OCI-LY3 (cell line): Measurements from ENCODE around the gene THBS2.

Experiments
- H2AFZ ChIP-seq: fragments of 200-600, 300-600 bp; shearing (Covaris generic); 2 replicates; pipeline ENCODE4 v1.6.0; 2014; ENCODE audit warnings: antibody characterized with exemption, low read depth, low read length
- H3K27ac ChIP-seq: fragments of 200-600, 300-600 bp; sonication (generic); 2 replicates; pipeline ENCODE4 v1.5.1; 2014; ENCODE audit warnings: mild to moderate bottlenecking, low read length, moderate library complexity, mixed read lengths
- H3K27me3 ChIP-seq: fragments of 200-600, 300-600 bp; sonication (generic); 2 replicates; pipeline ENCODE4 v1.6.1; 2014; ENCODE audit warnings: low read depth, low read length, mixed read lengths
- H3K36me3 ChIP-seq: fragments of 200-600, 300-600 bp; sonication (generic); replicated peaks from 2 replicates; pipeline ENCODE3; 2014; ENCODE audit warnings: low read depth, low read length, mixed read lengths
- H3K4me1 ChIP-seq: fragments of 300-600, 200-600 bp; sonication (generic); 2 replicates; pipeline ENCODE4 v1.6.1; 2014; ENCODE audit warnings: low read length, mixed read lengths
- H3K4me2 ChIP-seq: fragments of 200-600, 300-600 bp; sonication (generic); 2 replicates; pipeline ENCODE4 v1.6.1; 2014; ENCODE audit warnings: low read length, mixed read lengths
- H3K4me3 ChIP-seq: fragments of 300-600, 200-600 bp; sonication (generic); 2 replicates; pipeline ENCODE4 v1.5.1; 2014; ENCODE audit warnings: antibody characterized with exemption, mild to moderate bottlenecking, low read length, moderate library complexity
- H3K79me2 ChIP-seq: fragments of 300-600, 200-600 bp; shearing (Covaris generic); 2 replicates; pipeline ENCODE4 v1.6.1; 2014; ENCODE audit warnings: mild to moderate bottlenecking, low read length, mixed read lengths
- H3K9ac ChIP-seq: fragments of 300-600, 200-600 bp; shearing (Covaris generic); 2 replicates; pipeline ENCODE4 v1.6.0; 2014; ENCODE audit warnings: mild to moderate bottlenecking, low read length, moderate library complexity
- H3K9me3 ChIP-seq: fragments of 200-600, 300-600 bp; shearing (Covaris generic); 2 replicates; pipeline ENCODE4 v1.6.1; 2014; ENCODE audit warnings: low read length, mixed read lengths; ENCODE audit not compliant: insufficient read depth
- H4K20me1 ChIP-seq: fragments of 200-600, 300-600 bp; sonication (generic); 2 replicates; pipeline ENCODE4 v1.6.1; 2016; ENCODE audit warnings: low read length, mixed read lengths; ENCODE audit not compliant: insufficient read depth
- EZH2phosphoT487 ChIP-seq: fragments of 200-600 bp; shearing (Covaris generic); IDR thresholded peaks from 2 replicates; pipeline ENCODE4 v1.6.1; 2018; ENCODE audit warnings: antibody characterized with exemption, mixed run types, low read depth
- TF ChIP-seq, protein P1 (sequence below): fragments of 200-600, 300-600 bp; sonication (generic); IDR thresholded peaks from 2 replicates; pipeline ENCODE4 v1.5.1; 2014; ENCODE audit warnings: antibody characterized with exemption, low read length, low read depth

The THBS2 gene

DNA sequence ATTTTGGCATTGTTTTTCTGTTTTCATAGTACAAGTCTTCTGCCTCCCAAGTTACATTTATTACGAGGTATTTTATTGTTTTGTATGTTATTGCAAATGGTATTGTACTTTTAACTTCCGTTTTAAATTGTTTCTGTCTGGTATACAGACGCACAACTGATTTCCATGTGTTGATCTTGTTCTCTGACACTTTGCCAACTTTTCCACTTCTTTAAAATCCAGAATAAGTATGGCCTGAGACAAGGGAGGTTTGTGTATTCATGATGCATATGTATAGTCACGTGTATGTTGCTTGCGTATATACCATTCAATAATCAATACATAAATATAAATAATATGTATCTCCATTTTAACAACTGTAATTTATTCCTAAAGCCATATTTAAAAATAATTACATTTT lies 41.2 kb downstream of the THBS2 start:
- peak overlapping the region; percentile 69 for H3K4me3 ChIP-seq

DNA sequence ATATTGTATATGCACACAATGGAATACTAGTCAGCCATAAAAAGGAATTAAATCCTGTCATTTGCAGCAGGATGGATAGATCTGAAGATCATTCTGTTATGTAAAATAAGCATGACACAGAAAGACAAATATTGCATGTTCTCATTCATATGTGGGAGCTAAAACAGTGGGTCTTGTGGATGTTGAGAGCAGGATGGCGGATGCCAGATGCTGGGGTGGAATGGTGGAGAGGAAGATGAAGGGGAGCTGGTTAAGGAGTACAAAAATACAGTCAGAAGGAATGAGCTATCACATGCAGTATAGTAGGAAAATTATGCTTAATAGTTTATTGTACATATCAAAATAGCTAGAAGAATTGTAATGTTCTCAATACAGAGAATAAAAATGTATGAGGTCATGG lies 41.8 kb downstream of the THBS2 start:
- Histone ChIP-seq H3K9me3 (no peaks in the 10 kb centered on the region), H3K9ac (no peak overlapping the region), H3K36me3 (no peaks in the 10 kb centered on the region), H2AFZ (no peak overlapping the region), H4K20me1 (no peaks in the 10 kb centered on the region), H3K4me3 (no peak overlapping the region), H3K27me3 (no peaks in the 10 kb centered on the region), H3K4me1 (peaks cover 8% of the 10 kb centered on the region; the same call in 1 of the 2 replicates), H3K27ac (no peak overlapping the region), H3K4me2 (no peak overlapping the region), H3K79me2 (no peaks in the 10 kb centered on the region)
- no peak for TF ChIP-seq EZH2phosphoT487
- TF ChIP-seq, protein P1, sequence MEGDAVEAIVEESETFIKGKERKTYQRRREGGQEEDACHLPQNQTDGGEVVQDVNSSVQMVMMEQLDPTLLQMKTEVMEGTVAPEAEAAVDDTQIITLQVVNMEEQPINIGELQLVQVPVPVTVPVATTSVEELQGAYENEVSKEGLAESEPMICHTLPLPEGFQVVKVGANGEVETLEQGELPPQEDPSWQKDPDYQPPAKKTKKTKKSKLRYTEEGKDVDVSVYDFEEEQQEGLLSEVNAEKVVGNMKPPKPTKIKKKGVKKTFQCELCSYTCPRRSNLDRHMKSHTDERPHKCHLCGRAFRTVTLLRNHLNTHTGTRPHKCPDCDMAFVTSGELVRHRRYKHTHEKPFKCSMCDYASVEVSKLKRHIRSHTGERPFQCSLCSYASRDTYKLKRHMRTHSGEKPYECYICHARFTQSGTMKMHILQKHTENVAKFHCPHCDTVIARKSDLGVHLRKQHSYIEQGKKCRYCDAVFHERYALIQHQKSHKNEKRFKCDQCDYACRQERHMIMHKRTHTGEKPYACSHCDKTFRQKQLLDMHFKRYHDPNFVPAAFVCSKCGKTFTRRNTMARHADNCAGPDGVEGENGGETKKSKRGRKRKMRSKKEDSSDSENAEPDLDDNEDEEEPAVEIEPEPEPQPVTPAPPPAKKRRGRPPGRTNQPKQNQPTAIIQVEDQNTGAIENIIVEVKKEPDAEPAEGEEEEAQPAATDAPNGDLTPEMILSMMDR: no peak

More for the DNA sequence above, 41.2 kb downstream of the THBS2 start:
- Histone ChIP-seq H2AFZ (0 out of 2 replicates have a peak overlapping the region, but pooled peaks have one; percentile 42), H3K79me2 (no peaks in the 10 kb centered on the region), H3K27ac (no peak overlapping the region), H3K9ac (peak overlapping the region; percentile 40; the same call in 1 of the 2 replicates), H3K4me2 (peak overlapping the region; percentile 42; the same call in 1 of the 2 replicates), H3K36me3 (no peaks in the 10 kb centered on the region), H3K4me1 (peaks cover 8% of the 10 kb centered on the region; the same call in 1 of the 2 replicates), H4K20me1 (no peaks in the 10 kb centered on the region), H3K27me3 (no peaks in the 10 kb centered on the region), H3K9me3 (no peaks in the 10 kb centered on the region)
- TF ChIP-seq EZH2phosphoT487: no peak
- TF ChIP-seq, protein P1: no peak

- Histone ChIP-seq H3K79me2 (no peaks in the 10 kb centered on the region), H3K27me3 (no peaks in the 10 kb centered on the region), H3K36me3 (no peaks in the 10 kb centered on the region), H3K9ac (no peak overlapping the region), H4K20me1 (no peaks in the 10 kb centered on the region), H3K4me1 (peaks cover 8% of the 10 kb centered on the region; the same call in 1 of the 2 replicates), H3K4me2 (no peak overlapping the region), H2AFZ (no peak overlapping the region), H3K9me3 (no peaks in the 10 kb centered on the region), H3K27ac (no peak overlapping the region), H3K4me3 (no peak overlapping the region)
- TF ChIP-seq, protein P1: no peak
- no peak for TF ChIP-seq EZH2phosphoT487
These were observed 43.0 kb downstream of the THBS2 start for GRCh38 chr6:169210611-169211010.

- no peaks in the 10 kb centered on the region for H3K27me3 ChIP-seq
- no peaks in the 10 kb centered on the region for H3K79me2 ChIP-seq
- H3K9me3 ChIP-seq: 0 out of 2 replicates have a peak, but pooled peaks cover 5% of the 10 kb centered on the region
- H3K9ac ChIP-seq: no peak overlapping the region
- H3K27ac ChIP-seq: no peak overlapping the region
- H3K4me3 ChIP-seq: no peak overlapping the region
- no peak overlapping the region for H2AFZ ChIP-seq
- no peaks in the 10 kb centered on the region for H4K20me1 ChIP-seq
- H3K36me3 ChIP-seq: no peaks in the 10 kb centered on the region
- no peak overlapping the region for H3K4me2 ChIP-seq
- TF ChIP-seq, protein P1: no peak
- TF ChIP-seq EZH2phosphoT487: no peak
- H3K4me1 ChIP-seq: peaks cover 22% of the 10 kb centered on the region
These were observed 45.6 kb downstream of the THBS2 start for GRCh38 chr6:169208011-169208410.
